NCI-H1417 (cell line): Measurements from ENCODE around the gene ENTPD1.

Experiments used
- DNase-seq, 3 experiments: peaks; one replicate each; lab custom pipeline; 2025; lab: John Stamatoyannopoulos, UW

ENTPD1 gene

GRCh38 chr10:95831076-95831475, 75.1 kb downstream of the ENTPD1 start:
- no peak for DNase-seq

- DNase-seq, result no peak
Measured at GRCh38 chr10:95831515-95831914, 75.6 kb downstream of the ENTPD1 start.

GRCh38 chr10:95832216-95833041, 76.5 kb downstream of the ENTPD1 start:
- DNase-seq, result no peak

- no peak for DNase-seq
Measured at GRCh38 chr10:95833042-95833610, 77.2 kb downstream of the ENTPD1 start.

GRCh38 chr10:95834406-95834805, 78.4 kb downstream of the ENTPD1 start:
- DNase-seq, result no peak

GRCh38 chr10:95835149-95835860, 79.3 kb downstream of the ENTPD1 start:
- no peak for DNase-seq

GRCh38 chr10:95835911-95836310, 79.9 kb downstream of the ENTPD1 start:
- no peak for DNase-seq

GRCh38 chr10:95836610-95837355, 80.8 kb downstream of the ENTPD1 start:
- no peak for DNase-seq

GRCh38 chr10:95837356-95837776, 81.4 kb downstream of the ENTPD1 start:
- DNase-seq, result no peak

- DNase-seq, result no peak
Measured at GRCh38 chr10:95837783-95838182, 81.8 kb downstream of the ENTPD1 start.

- no peak for DNase-seq
Measured at GRCh38 chr10:95840121-95840520, 84.2 kb downstream of the ENTPD1 start.

- DNase-seq, result no peak
Measured at GRCh38 chr10:95840681-95841080, 84.7 kb downstream of the ENTPD1 start.

GRCh38 chr10:95841661-95842498, 85.9 kb downstream of the ENTPD1 start:
- peak; percentile 8 to 62 (median 35) for DNase-seq

GRCh38 chr10:95845411-95845810, 89.4 kb downstream of the ENTPD1 start:
- no peak for DNase-seq

- no peak for DNase-seq
Measured at GRCh38 chr10:95847007-95847406, 91.0 kb downstream of the ENTPD1 start.

- DNase-seq, result no peak
Measured at GRCh38 chr10:95848841-95849240, 92.9 kb downstream of the ENTPD1 start.

GRCh38 chr10:95850791-95851190, 94.8 kb downstream of the ENTPD1 start:
- DNase-seq, result no peak

- DNase-seq, result no peak
Measured at GRCh38 chr10:95860166-95860940, 104.4 kb downstream of the ENTPD1 start.

- no peak for DNase-seq
Measured at GRCh38 chr10:95861386-95861785, 105.4 kb downstream of the ENTPD1 start.
